A673 (cell line): ENCODE data around the gene CLVS2. TPM values are rescaled to one million over a fixed set of nuclear protein-coding genes. Genes with fewer than 3 reads are reported as not detected.

ENCODE experiments used
- BruUV-seq: library from RNA; stranded (reverse); fragments of 400-500 nt; replicated peaks from 2 replicates; lab custom pipeline; 2021; lab: Mats Ljungman, UMichigan
- CTCF ChIA-PET: fragments of 300-600 bp; sonication (Branson Sonifier 250); formaldehyde crosslinking; loops from one replicate; lab custom pipeline; 2022; ENCODE audit warnings: antibody characterized with exemption; lab: Charles Lee
- POLR2A ChIA-PET: fragments of 300-600 bp; sonication (Branson Sonifier 250); formaldehyde crosslinking; loops from one replicate; lab custom pipeline; 2022; ENCODE audit warnings: antibody characterized with exemption; ENCODE audit not compliant: low non-redundant PET; lab: Charles Lee
- DNase-seq: peaks from one replicate; pipeline ENCODE4 v3.0.0-alpha.2; 2015; ENCODE audit warnings: low spot score
- H3K27ac ChIP-seq: fragments of 200-600 bp; sonication (generic); 2 replicates; pipeline ENCODE4 v1.5.1; 2016; ENCODE audit warnings: mixed run types, low read depth, mild to moderate bottlenecking, mixed read lengths, antibody characterized with exemption, low read length; ENCODE audit not compliant: poor library complexity, severe bottlenecking
- H3K27me3 ChIP-seq: fragments of 200-600 bp; sonication (generic); replicated peaks from 2 replicates; pipeline ENCODE4 v1.6.1; 2017; ENCODE audit warnings: mixed run types, low read depth, mild to moderate bottlenecking, mixed read lengths, antibody characterized with exemption, low read length; ENCODE audit not compliant: insufficient read depth, poor library complexity
- H3K36me3 ChIP-seq: fragments of 200-600 bp; sonication (generic); 2 replicates; pipeline ENCODE4 v1.6.1; 2016; ENCODE audit warnings: mixed run types, mild to moderate bottlenecking, mixed read lengths, antibody characterized with exemption, low read length; ENCODE audit not compliant: insufficient read depth, poor library complexity, severe bottlenecking
- H3K4me1 ChIP-seq: fragments of 200-600 bp; sonication (generic); 2 replicates; pipeline ENCODE4 v1.6.1; 2017; ENCODE audit warnings: mixed run types, mild to moderate bottlenecking, mixed read lengths, antibody characterized with exemption, low read length; ENCODE audit not compliant: insufficient read depth, poor library complexity, severe bottlenecking
- H3K4me3 ChIP-seq: fragments of 200-600 bp; sonication (generic); 2 replicates; pipeline ENCODE4 v1.5.1; 2016; ENCODE audit warnings: low read depth, mixed run types, mild to moderate bottlenecking, mixed read lengths, low read length; ENCODE audit not compliant: poor library complexity, severe bottlenecking
- H3K9me3 ChIP-seq: fragments of 200-600 bp; sonication (generic); 2 replicates; pipeline ENCODE4 v1.6.1; 2016; ENCODE audit warnings: mixed run types, low read depth, mild to moderate bottlenecking, mixed read lengths, antibody characterized with exemption, low read length; ENCODE audit not compliant: poor library complexity, severe bottlenecking
- CTCF ChIP-seq: fragments of 300-800, 200-600 bp; sonication (generic); conservative IDR thresholded peaks from 2 replicates; pipeline ENCODE4 v1.5.1; 2017; ENCODE audit warnings: low read depth, mild to moderate bottlenecking, antibody characterized with exemption, low read length, moderate library complexity, mixed read lengths
- EZH2 ChIP-seq: fragments of 200-600 bp; sonication (generic); IDR thresholded peaks from 2 replicates; pipeline ENCODE4 v1.6.1; 2017; ENCODE audit warnings: borderline replicate concordance, low read depth, mild to moderate bottlenecking, mixed read lengths, antibody characterized with exemption, low read length; ENCODE audit not compliant: poor library complexity, severe bottlenecking
- intact Hi-C: fragments of 100-400 bp; cut with micrococcal nuclease; formaldehyde crosslinking; loops from one replicate; pipeline ENCODE4 v1.10.0; 2022; ENCODE audit not compliant: unreplicated experiment
- total RNA-seq: library from RNA; stranded (reverse); gene quantifications from 2 replicates; pipeline ENCODE4 v1.2.3, GENCODE V29; 2021

CLVS2 gene
- total RNA-seq, 1 experiment from 2014 or later, result 84.9 TPM

GRCh38 chr6:123017104-123017682 lies 21.2 kb downstream of the CLVS2 start:
- no TSS peak for BruUV-seq
- H3K36me3 ChIP-seq, result peaks cover 64% of the 10 kb centered on the region
- H3K27ac ChIP-seq, result no peak overlapping the region
- ChIA-PET CTCF (no interaction called here), POLR2A (no interaction called here)
- TF ChIP-seq EZH2, result no peak
- TF ChIP-seq CTCF, result no peak
- H3K4me1 ChIP-seq, result peaks cover 23% of the 10 kb centered on the region
- no peak for DNase-seq
- intact Hi-C loops, result no loop called here
- H3K27me3 ChIP-seq, result no peaks in the 10 kb centered on the region
- no peak overlapping the region for H3K4me3 ChIP-seq
- no peaks in the 10 kb centered on the region for H3K9me3 ChIP-seq

- ChIA-PET CTCF (no interaction called here), POLR2A (no interaction called here)
- Histone ChIP-seq H3K9me3 (no peaks in the 10 kb centered on the region), H3K27ac (no peak overlapping the region), H3K4me3 (no peak overlapping the region), H3K36me3 (peaks cover 44% of the 10 kb centered on the region), H3K27me3 (no peaks in the 10 kb centered on the region), H3K4me1 (no peaks in the 10 kb centered on the region)
- TF ChIP-seq CTCF (no peak), EZH2 (no peak)
- intact Hi-C loops, result no loop called here
- no TSS peak for BruUV-seq
- no peak for DNase-seq
Measured at GRCh38 chr6:123022975-123023374, 26.9 kb downstream of the CLVS2 start.

- CTCF ChIA-PET, result no interaction called here
- intact Hi-C loops, result no loop called here
- DNase-seq, result no peak
- H3K9me3 ChIP-seq, result no peaks in the 10 kb centered on the region
- H3K4me1 ChIP-seq, result no peaks in the 10 kb centered on the region
- no TSS peak for BruUV-seq
- no peaks in the 10 kb centered on the region for H3K27me3 ChIP-seq
- no peak overlapping the region for H3K27ac ChIP-seq
- TF ChIP-seq EZH2, result no peak
- no peak for TF ChIP-seq CTCF
- POLR2A ChIA-PET, result no interaction called here
- no peak overlapping the region for H3K4me3 ChIP-seq
- peaks cover 37% of the 10 kb centered on the region for H3K36me3 ChIP-seq
Measured at GRCh38 chr6:123024976-123025375, 28.9 kb downstream of the CLVS2 start.
